H1 (cell line): Measurements from ENCODE around the gene BLTP2. TPM values are rescaled to one million over a fixed set of nuclear protein-coding genes. Genes with fewer than 3 reads are reported as not detected.

ENCODE experiments used
- BACH1 ChIP-seq: IDR thresholded peaks from 2 replicates; pipeline ENCODE4 v1.6.1; 2012; ENCODE audit warnings: low read length, improper control_type of control experiment
- CTBP2 ChIP-seq: IDR thresholded peaks from 2 replicates; pipeline ENCODE4 v1.7.0; 2011; ENCODE audit warnings: borderline replicate concordance, mild to moderate bottlenecking, moderate library complexity, mixed read lengths, low read length; ENCODE audit not compliant: insufficient read depth, insufficient read length
- KDM1A ChIP-seq: fragments of 200-600, 300-600 bp; sonication (generic); IDR thresholded peaks from 2 replicates; pipeline ENCODE4 v1.7.1; 2016; ENCODE audit warnings: mild to moderate bottlenecking, low read length, borderline replicate concordance
- KDM5A ChIP-seq: fragments of 200-600 bp; IDR thresholded peaks from 2 replicates; pipeline ENCODE4 v1.7.1; 2012; ENCODE audit warnings: mild to moderate bottlenecking, low read length, inconsistent platforms, mixed read lengths
- RNF2 ChIP-seq: fragments of 200-900, 300-1000 bp; sonication (generic); IDR thresholded peaks from 2 replicates; pipeline ENCODE4 v1.7.1; 2016; ENCODE audit warnings: borderline replicate concordance, low read depth, mild to moderate bottlenecking, antibody characterized with exemption, low read length; ENCODE audit not compliant: poor library complexity, severe bottlenecking; ENCODE audit errors: missing control alignments
- SIX5 ChIP-seq: IDR thresholded peaks from 2 replicates; pipeline ENCODE4 v1.6.1; 2011; ENCODE audit warnings: mild to moderate bottlenecking, low read depth, low read length
- polyA plus RNA-seq, 7 experiments: library from polyadenylated mRNA; depleted of rRNA in 3 of 7; stranded (reverse) in 5 of 7; unstranded in 2 of 7; fragments of >200 nt in 5 of 7; fragments of 200-250 nt in 2 of 7; gene quantifications; 1 replicate in 5 of 7; 2 replicates in 1 of 7; 4 replicates in 1 of 7; pipeline versions ENCODE4 v1.2.1 to v1.2.3, GENCODE V29; 2011 to 2013; ENCODE audit warnings: missing spikeins in 2 of 7, mixed read lengths in 2 of 7
- total RNA-seq: library from RNA; stranded (reverse); fragmentation: NEBNext Ultra II Directional; extraction: Animal tissue kit (Norgen Biotek cat#: 25700); gene quantifications from 2 replicates; pipeline ENCODE4 v1.2.1, GENCODE V29; 2021

The BLTP2 gene
- total and polyA plus RNA-seq, 2 of the 8 experiments (the other 6 are each of a cell fraction or from before 2014, with no cell fraction given), result 80.9 to 140 TPM

DNA sequence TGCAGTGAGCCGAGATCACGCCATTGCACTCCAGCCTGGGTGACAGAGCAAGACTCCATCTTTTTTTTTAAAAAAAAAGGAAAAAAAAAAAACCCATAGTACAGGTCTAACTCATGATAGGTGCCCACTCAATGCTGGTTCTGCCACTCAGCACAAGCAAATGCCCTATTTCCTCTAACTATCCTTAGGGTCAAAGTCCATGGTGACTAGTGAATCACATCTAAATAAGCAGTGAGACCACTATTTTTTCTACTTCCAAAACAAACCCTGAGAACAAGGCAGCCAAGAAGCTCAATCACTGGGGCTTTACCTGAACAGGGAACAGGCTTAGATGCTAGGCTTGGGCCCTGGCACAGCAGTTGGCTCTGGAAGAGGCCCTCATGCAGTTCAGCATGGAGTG is 3.4 kb downstream of the BLTP2 start (continued):
- TF ChIP-seq RNF2, result no peak
- no peak for TF ChIP-seq CTBP2
- TF ChIP-seq SIX5, result no peak
- TF ChIP-seq KDM5A, result no peak
- no peak for TF ChIP-seq BACH1
- no peak for TF ChIP-seq KDM1A
